HEK293T (cell line): Measurements from ENCODE around the gene GAP43.

Source experiments
- CTCF ChIA-PET: fragments of 350-600 bp; formaldehyde crosslinking; extraction: SDS; loops from one replicate; lab custom pipeline; 2021; ENCODE audit warnings: antibody characterized with exemption, inconsistent platforms; lab: Yijun Ruan, JAX
- POLR2A ChIA-PET: fragments of 350-600 bp; formaldehyde crosslinking; extraction: SDS; loops from one replicate; lab custom pipeline; 2020; ENCODE audit warnings: antibody characterized with exemption, inconsistent platforms; lab: Yijun Ruan, JAX
- DNase-seq: peaks from one replicate; pipeline ENCODE4 v3.0.0; 2012; ENCODE audit warnings: mixed read lengths; ENCODE audit errors: extremely low spot score
- ARNT ChIP-seq: fragments of 450-650 bp; IDR thresholded peaks from 2 replicates; pipeline ENCODE4 v1.6.1; 2017; ENCODE audit warnings: mild to moderate bottlenecking
- BHLHE40 ChIP-seq: fragments of 450-650 bp; IDR thresholded peaks from 2 replicates; pipeline ENCODE4 v1.6.1; 2016; ENCODE audit warnings: mild to moderate bottlenecking, moderate library complexity, borderline replicate concordance
- CTBP1 ChIP-seq: fragments of 450-650 bp; IDR thresholded peaks from 2 replicates; pipeline ENCODE4 v1.6.1; 2016; ENCODE audit warnings: borderline replicate concordance
- ELF4 ChIP-seq: fragments of 450-650 bp; IDR thresholded peaks from 2 replicates; pipeline ENCODE4 v1.6.1; 2017; ENCODE audit warnings: antibody characterized with exemption
- FOXA1 ChIP-seq: fragments of 450-650 bp; IDR thresholded peaks from 2 replicates; pipeline ENCODE4 v1.6.1; 2016; ENCODE audit warnings: mild to moderate bottlenecking
- FOXK2 ChIP-seq: fragments of 450-650 bp; IDR thresholded peaks from 2 replicates; pipeline ENCODE4 v1.6.1; 2016; ENCODE audit warnings: mild to moderate bottlenecking
- FOXM1 ChIP-seq: fragments of 450-650 bp; IDR thresholded peaks from 2 replicates; pipeline ENCODE4 v1.6.1; 2017; ENCODE audit warnings: mild to moderate bottlenecking, borderline replicate concordance
- HDGF ChIP-seq: fragments of 450-650 bp; IDR thresholded peaks from 2 replicates; pipeline ENCODE4 v1.6.1; 2017; ENCODE audit warnings: antibody characterized with exemption, borderline replicate concordance
- L3MBTL2 ChIP-seq: fragments of 450-650 bp; conservative IDR thresholded peaks from 2 replicates; pipeline ENCODE4 v1.6.1; 2016; ENCODE audit warnings: mild to moderate bottlenecking
- LEF1 ChIP-seq: fragments of 450-650 bp; IDR thresholded peaks from 2 replicates; pipeline ENCODE4 v1.6.1; 2017; ENCODE audit warnings: mild to moderate bottlenecking, borderline replicate concordance
- NFRKB ChIP-seq: fragments of 450-650 bp; IDR thresholded peaks from 2 replicates; pipeline ENCODE4 v1.6.1; 2016; ENCODE audit warnings: mild to moderate bottlenecking, moderate library complexity
- PKNOX1 ChIP-seq: fragments of 450-650 bp; IDR thresholded peaks from 2 replicates; pipeline ENCODE4 v1.6.1; 2016
- SP1 ChIP-seq: fragments of 450-650 bp; IDR thresholded peaks from 2 replicates; pipeline ENCODE4 v1.6.1; 2017
- SUZ12 ChIP-seq: fragments of 450-650 bp; IDR thresholded peaks from 2 replicates; pipeline ENCODE4 v1.6.1; 2016; ENCODE audit warnings: mild to moderate bottlenecking
- TARDBP ChIP-seq: fragments of 450-650 bp; IDR thresholded peaks from 2 replicates; pipeline ENCODE4 v1.6.1; 2016
- ZNF384 ChIP-seq: fragments of 450-650 bp; IDR thresholded peaks from 2 replicates; pipeline ENCODE4 v1.6.1; 2016

The GAP43 gene

GRCh38 chr3:115638991-115639390 is 15.7 kb downstream of the GAP43 start:
- ChIA-PET POLR2A (no interaction called here), CTCF (no interaction called here)
- TF ChIP-seq NFRKB = no peak
- TF ChIP-seq CTBP1 = no peak
- TF ChIP-seq SUZ12 = no peak
- no peak for TF ChIP-seq ZNF384
- TF ChIP-seq SP1 = no peak
- no peak for TF ChIP-seq FOXK2
- TF ChIP-seq FOXA1 = no peak
- no peak for TF ChIP-seq FOXM1
- TF ChIP-seq BHLHE40 = no peak
- no peak for TF ChIP-seq TARDBP
- no peak for TF ChIP-seq PKNOX1
- TF ChIP-seq ARNT = no peak
- TF ChIP-seq LEF1 = no peak
- no peak for TF ChIP-seq ELF4
- TF ChIP-seq HDGF = no peak
- TF ChIP-seq L3MBTL2 = no peak
- no peak for DNase-seq

GRCh38 chr3:115644391-115644790 is 21.1 kb downstream of the GAP43 start:
- CTCF ChIA-PET = no interaction called here
- no peak for TF ChIP-seq LEF1
- no peak for TF ChIP-seq TARDBP
- TF ChIP-seq CTBP1 = no peak
- TF ChIP-seq ELF4 = no peak
- TF ChIP-seq L3MBTL2 = no peak
- no peak for TF ChIP-seq BHLHE40
- TF ChIP-seq ZNF384 = no peak
- TF ChIP-seq FOXA1 = no peak
- no peak for TF ChIP-seq PKNOX1
- TF ChIP-seq HDGF = no peak
- no peak for TF ChIP-seq FOXK2
- TF ChIP-seq ARNT = no peak
- TF ChIP-seq SUZ12 = no peak
- TF ChIP-seq FOXM1 = no peak
- DNase-seq = no peak
- POLR2A ChIA-PET = interaction anchor here (2.0 kb wide), 1 partner anchor 14 kb away, joined by 5 read pairs; no protein-coding TSS in a partner anchor

GRCh38 chr3:115646027-115646690 is 22.8 kb downstream of the GAP43 start:
- TF ChIP-seq TARDBP (no peak), BHLHE40 (no peak), PKNOX1 (no peak), CTBP1 (no peak), HDGF (no peak), ZNF384 (no peak), FOXA1 (no peak)
- DNase-seq = no peak
- CTCF ChIA-PET = no interaction called here
- POLR2A ChIA-PET = no interaction called here

- ChIA-PET POLR2A (no interaction called here), CTCF (no interaction called here)
- no peak for TF ChIP-seq BHLHE40
- TF ChIP-seq ELF4 = no peak
- no peak for TF ChIP-seq ZNF384
- TF ChIP-seq NFRKB = no peak
- TF ChIP-seq FOXM1 = no peak
- TF ChIP-seq SUZ12 = no peak
- no peak for TF ChIP-seq SP1
- TF ChIP-seq ARNT = no peak
- no peak for TF ChIP-seq L3MBTL2
- TF ChIP-seq CTBP1 = no peak
- TF ChIP-seq LEF1 = no peak
- TF ChIP-seq FOXK2 = no peak
- no peak for TF ChIP-seq FOXA1
- TF ChIP-seq TARDBP = no peak
- TF ChIP-seq PKNOX1 = no peak
- no peak for TF ChIP-seq HDGF
- no peak for DNase-seq
These were observed 25.2 kb downstream of the GAP43 start for GRCh38 chr3:115648559-115648958.

- TF ChIP-seq ARNT (no peak), FOXA1 (no peak), SUZ12 (no peak), ELF4 (no peak), SP1 (no peak)
- POLR2A ChIA-PET = no interaction called here
These were observed 27.8 kb downstream of the GAP43 start for GRCh38 chr3:115651087-115651486.

More at GRCh38 chr3:115651087-115651486, 27.8 kb downstream of the GAP43 start:
- no peak for DNase-seq
- CTCF ChIA-PET = no interaction called here
